HEK293 (cell line): ENCODE data around the gene KCNC4.

Experiments used
- AEBP2 ChIP-seq: fragments of 450-650 bp; formaldehyde crosslinking; IDR thresholded peaks from 2 replicates; pipeline ENCODE4 v1.5.1; 2016; ENCODE audit warnings: missing biosample characterization, missing genetic modification characterization, borderline replicate concordance
- HOXD13 ChIP-seq: sonication (generic); formaldehyde crosslinking; IDR thresholded peaks from 2 replicates; pipeline ENCODE4 v1.8.0; 2022; ENCODE audit warnings: missing genetic modification reagents, borderline replicate concordance
- MEIS1 ChIP-seq: sonication (generic); formaldehyde crosslinking; IDR thresholded peaks from 2 replicates; pipeline ENCODE4 v1.8.1; 2022; ENCODE audit warnings: missing genetic modification reagents, mild to moderate bottlenecking, borderline replicate concordance
- PBX3 ChIP-seq: sonication (generic); formaldehyde crosslinking; IDR thresholded peaks from 2 replicates; pipeline ENCODE4 v1.8.1; 2022; ENCODE audit warnings: mild to moderate bottlenecking, moderate library complexity, missing genetic modification reagents
- PRDM2 ChIP-seq: fragments of 450-650 bp; formaldehyde crosslinking; IDR thresholded peaks from 2 replicates; pipeline ENCODE4 v1.5.1; 2016; ENCODE audit warnings: missing biosample characterization, missing genetic modification characterization, borderline replicate concordance
- SCRT2 ChIP-seq: fragments of 450-650 bp; formaldehyde crosslinking; IDR thresholded peaks from 2 replicates; pipeline ENCODE4 v1.5.1; 2016; ENCODE audit warnings: missing biosample characterization, missing genetic modification characterization
- ZNF132 ChIP-seq: fragments of 450-650 bp; formaldehyde crosslinking; IDR thresholded peaks from 2 replicates; pipeline ENCODE4 v1.5.1; 2017; ENCODE audit warnings: missing biosample characterization, missing genetic modification characterization, borderline replicate concordance
- ZNF157 ChIP-seq: fragments of 450-650 bp; formaldehyde crosslinking; IDR thresholded peaks from 2 replicates; pipeline ENCODE4 v1.5.1; 2016; ENCODE audit warnings: missing biosample characterization, missing genetic modification characterization
- ZNF169 ChIP-seq: fragments of 450-650 bp; formaldehyde crosslinking; IDR thresholded peaks from 2 replicates; pipeline ENCODE4 v1.5.1; 2016; ENCODE audit warnings: missing biosample characterization, missing genetic modification characterization
- ZNF335 ChIP-seq: fragments of 450-650 bp; formaldehyde crosslinking; conservative IDR thresholded peaks from 2 replicates; pipeline ENCODE4 v1.5.1; 2016; ENCODE audit warnings: missing biosample characterization, missing genetic modification characterization
- ZNF350 ChIP-seq: fragments of 450-650 bp; formaldehyde crosslinking; IDR thresholded peaks from 2 replicates; pipeline ENCODE4 v1.5.0; 2017; ENCODE audit warnings: missing biosample characterization, mild to moderate bottlenecking, missing genetic modification characterization
- ZNF623 ChIP-seq: fragments of 450-650 bp; formaldehyde crosslinking; IDR thresholded peaks from 2 replicates; pipeline ENCODE4 v1.5.1; 2016; ENCODE audit warnings: missing biosample characterization, missing genetic modification characterization
- ZNF624 ChIP-seq: fragments of 450-650 bp; formaldehyde crosslinking; IDR thresholded peaks from 2 replicates; pipeline ENCODE4 v1.5.1; 2017; ENCODE audit warnings: missing biosample characterization, missing genetic modification characterization
- ZNF629 ChIP-seq: fragments of 450-650 bp; formaldehyde crosslinking; IDR thresholded peaks from 2 replicates; pipeline ENCODE4 v1.5.1; 2017; ENCODE audit warnings: missing biosample characterization, missing genetic modification characterization
- ZNF660 ChIP-seq: fragments of 450-650 bp; IDR thresholded peaks from 2 replicates; pipeline ENCODE4 v1.5.1; 2018; ENCODE audit warnings: missing biosample characterization, mild to moderate bottlenecking, missing genetic modification characterization
- ZNF692 ChIP-seq: fragments of 450-650 bp; formaldehyde crosslinking; IDR thresholded peaks from 2 replicates; pipeline ENCODE4 v1.5.1; 2016; ENCODE audit warnings: missing biosample characterization, missing genetic modification characterization
- ZNF792 ChIP-seq: fragments of 450-650 bp; formaldehyde crosslinking; IDR thresholded peaks from 2 replicates; pipeline ENCODE4 v1.5.1; 2016; ENCODE audit warnings: missing biosample characterization, missing genetic modification characterization
- ZSCAN23 ChIP-seq: fragments of 450-650 bp; formaldehyde crosslinking; IDR thresholded peaks from 2 replicates; pipeline ENCODE4 v1.5.1; 2016; ENCODE audit warnings: missing biosample characterization, missing genetic modification characterization
- TF ChIP-seq, protein P1 (sequence below): fragments of 450-650 bp; formaldehyde crosslinking; IDR thresholded peaks from 2 replicates; pipeline ENCODE4 v1.5.1; 2016; ENCODE audit warnings: missing biosample characterization, missing genetic modification characterization
- TF ChIP-seq, protein P2 (sequence below): fragments of 450-650 bp; formaldehyde crosslinking; IDR thresholded peaks from 2 replicates; pipeline ENCODE4 v1.5.1; 2016; ENCODE audit warnings: missing biosample characterization, missing genetic modification characterization
- TF ChIP-seq, protein P3 (sequence below): fragments of 450-650 bp; formaldehyde crosslinking; IDR thresholded peaks from 2 replicates; pipeline ENCODE4 v1.5.1; 2017; ENCODE audit warnings: missing biosample characterization, missing genetic modification characterization

Gene KCNC4

DNA sequence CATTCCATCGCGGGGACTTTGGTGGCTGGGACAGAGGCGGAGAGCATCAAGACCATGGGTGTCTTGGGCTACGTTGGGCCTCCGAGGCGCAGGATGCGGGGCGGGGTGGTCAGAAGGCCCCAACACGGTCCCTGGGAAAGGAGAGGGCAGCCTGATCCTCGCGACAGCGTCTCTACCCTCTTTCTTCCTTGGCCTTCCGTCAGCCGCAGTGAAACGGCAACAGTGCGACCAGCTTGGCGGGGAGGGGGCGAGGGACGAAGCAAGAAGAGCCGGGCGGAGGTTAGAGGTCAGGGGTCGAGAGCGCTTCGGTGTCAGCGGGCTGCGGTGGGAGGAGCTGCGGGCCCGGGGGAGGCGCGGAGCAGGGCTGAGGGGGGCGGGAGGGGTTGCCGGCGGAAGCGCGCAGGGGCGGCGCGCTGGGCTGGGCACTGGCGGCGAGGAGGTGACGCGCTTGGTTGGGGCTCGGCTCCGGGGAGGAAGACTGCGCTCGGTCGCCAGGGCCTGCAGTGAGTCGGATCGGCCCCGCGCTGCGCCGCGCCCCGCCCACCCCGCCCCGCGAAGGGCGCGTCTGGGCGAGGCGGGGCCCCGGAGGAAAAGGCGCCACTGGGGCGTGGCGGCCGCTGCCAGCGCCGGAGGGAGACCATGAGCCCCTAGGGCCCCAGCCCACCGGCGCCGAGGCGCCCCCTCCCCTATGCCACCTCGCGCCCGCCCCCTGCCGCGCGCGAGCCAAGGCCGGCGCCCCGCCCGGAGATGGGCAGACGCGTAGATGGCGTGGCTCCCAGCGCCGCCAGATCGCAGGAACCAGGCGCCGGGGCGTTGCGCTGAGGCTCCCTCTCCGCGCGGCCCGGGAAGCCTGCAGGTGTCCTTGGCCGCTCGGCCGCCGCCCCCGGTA, at the start of gene KCNC4 (continued):
- TF ChIP-seq, protein P1, sequence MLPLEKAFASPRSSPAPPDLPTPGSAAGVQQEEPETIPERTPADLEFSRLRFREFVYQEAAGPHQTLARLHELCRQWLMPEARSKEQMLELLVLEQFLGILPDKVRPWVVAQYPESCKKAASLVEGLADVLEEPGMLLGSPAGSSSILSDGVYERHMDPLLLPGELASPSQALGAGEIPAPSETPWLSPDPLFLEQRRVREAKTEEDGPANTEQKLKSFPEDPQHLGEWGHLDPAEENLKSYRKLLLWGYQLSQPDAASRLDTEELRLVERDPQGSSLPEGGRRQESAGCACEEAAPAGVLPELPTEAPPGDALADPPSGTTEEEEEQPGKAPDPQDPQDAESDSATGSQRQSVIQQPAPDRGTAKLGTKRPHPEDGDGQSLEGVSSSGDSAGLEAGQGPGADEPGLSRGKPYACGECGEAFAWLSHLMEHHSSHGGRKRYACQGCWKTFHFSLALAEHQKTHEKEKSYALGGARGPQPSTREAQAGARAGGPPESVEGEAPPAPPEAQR (tag by site-specific recombination): no peak
- no peak for TF ChIP-seq ZNF132 (tag by site-specific recombination)
- no peak for TF ChIP-seq HOXD13
- TF ChIP-seq ZNF792: no peak; the same call in 1 of the 2 replicates
- no peak for TF ChIP-seq ZNF350 (tag by site-specific recombination)
- TF ChIP-seq SCRT2 (tag by site-specific recombination): no peak; the same call in 1 of the 2 replicates
- TF ChIP-seq PBX3: peak; percentile 33; the same call in 1 of the 2 replicates
- TF ChIP-seq, protein P2, sequence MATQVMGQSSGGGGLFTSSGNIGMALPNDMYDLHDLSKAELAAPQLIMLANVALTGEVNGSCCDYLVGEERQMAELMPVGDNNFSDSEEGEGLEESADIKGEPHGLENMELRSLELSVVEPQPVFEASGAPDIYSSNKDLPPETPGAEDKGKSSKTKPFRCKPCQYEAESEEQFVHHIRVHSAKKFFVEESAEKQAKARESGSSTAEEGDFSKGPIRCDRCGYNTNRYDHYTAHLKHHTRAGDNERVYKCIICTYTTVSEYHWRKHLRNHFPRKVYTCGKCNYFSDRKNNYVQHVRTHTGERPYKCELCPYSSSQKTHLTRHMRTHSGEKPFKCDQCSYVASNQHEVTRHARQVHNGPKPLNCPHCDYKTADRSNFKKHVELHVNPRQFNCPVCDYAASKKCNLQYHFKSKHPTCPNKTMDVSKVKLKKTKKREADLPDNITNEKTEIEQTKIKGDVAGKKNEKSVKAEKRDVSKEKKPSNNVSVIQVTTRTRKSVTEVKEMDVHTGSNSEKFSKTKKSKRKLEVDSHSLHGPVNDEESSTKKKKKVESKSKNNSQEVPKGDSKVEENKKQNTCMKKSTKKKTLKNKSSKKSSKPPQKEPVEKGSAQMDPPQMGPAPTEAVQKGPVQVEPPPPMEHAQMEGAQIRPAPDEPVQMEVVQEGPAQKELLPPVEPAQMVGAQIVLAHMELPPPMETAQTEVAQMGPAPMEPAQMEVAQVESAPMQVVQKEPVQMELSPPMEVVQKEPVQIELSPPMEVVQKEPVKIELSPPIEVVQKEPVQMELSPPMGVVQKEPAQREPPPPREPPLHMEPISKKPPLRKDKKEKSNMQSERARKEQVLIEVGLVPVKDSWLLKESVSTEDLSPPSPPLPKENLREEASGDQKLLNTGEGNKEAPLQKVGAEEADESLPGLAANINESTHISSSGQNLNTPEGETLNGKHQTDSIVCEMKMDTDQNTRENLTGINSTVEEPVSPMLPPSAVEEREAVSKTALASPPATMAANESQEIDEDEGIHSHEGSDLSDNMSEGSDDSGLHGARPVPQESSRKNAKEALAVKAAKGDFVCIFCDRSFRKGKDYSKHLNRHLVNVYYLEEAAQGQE: no peak
- no peak for TF ChIP-seq AEBP2 (tag by site-specific recombination)
- peak; percentile 94 for TF ChIP-seq ZNF335 (tag by site-specific recombination)
- TF ChIP-seq ZNF660 (tag by site-specific recombination): no peak; the same call in 1 of the 2 replicates
- TF ChIP-seq ZNF629: no peak
- TF ChIP-seq ZNF169 (tag by site-specific recombination): no peak
- TF ChIP-seq, protein P3, sequence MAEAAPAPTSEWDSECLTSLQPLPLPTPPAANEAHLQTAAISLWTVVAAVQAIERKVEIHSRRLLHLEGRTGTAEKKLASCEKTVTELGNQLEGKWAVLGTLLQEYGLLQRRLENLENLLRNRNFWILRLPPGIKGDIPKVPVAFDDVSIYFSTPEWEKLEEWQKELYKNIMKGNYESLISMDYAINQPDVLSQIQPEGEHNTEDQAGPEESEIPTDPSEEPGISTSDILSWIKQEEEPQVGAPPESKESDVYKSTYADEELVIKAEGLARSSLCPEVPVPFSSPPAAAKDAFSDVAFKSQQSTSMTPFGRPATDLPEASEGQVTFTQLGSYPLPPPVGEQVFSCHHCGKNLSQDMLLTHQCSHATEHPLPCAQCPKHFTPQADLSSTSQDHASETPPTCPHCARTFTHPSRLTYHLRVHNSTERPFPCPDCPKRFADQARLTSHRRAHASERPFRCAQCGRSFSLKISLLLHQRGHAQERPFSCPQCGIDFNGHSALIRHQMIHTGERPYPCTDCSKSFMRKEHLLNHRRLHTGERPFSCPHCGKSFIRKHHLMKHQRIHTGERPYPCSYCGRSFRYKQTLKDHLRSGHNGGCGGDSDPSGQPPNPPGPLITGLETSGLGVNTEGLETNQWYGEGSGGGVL (tag by site-specific recombination): peak; percentile 78
- no peak for TF ChIP-seq ZNF623
- TF ChIP-seq MEIS1 (CRISPR knock-in tag): no peak
- no peak for TF ChIP-seq ZNF157 (tag by site-specific recombination)
- no peak for TF ChIP-seq PRDM2 (tag by site-specific recombination)
- TF ChIP-seq ZNF624 (tag by site-specific recombination): no peak
- TF ChIP-seq ZNF692 (tag by site-specific recombination): no peak
- TF ChIP-seq ZSCAN23 (tag by site-specific recombination): no peak
